Keratinocyte (primary cell): ENCODE results near the gene SEMA3F. TPM values are rescaled to one million over a fixed set of nuclear protein-coding genes. Genes with fewer than 3 reads are reported as not detected.
"Not testable (repeated sequence)": the region's sequence is repeated elsewhere in the genome, so short reads cannot be mapped to it uniquely, and the experiment has no call there.

Experiments used
- DNase-seq: peaks from one replicate; pipeline ENCODE4 v3.0.0-alpha.2; 2011; ENCODE audit warnings: low read depth, missing footprints, low spot score
- FAIRE-seq: peaks from 2 replicates; lab custom pipeline; 2011; peaks lifted over from hg19 to GRCh38; lab: Jason Lieb, UNC
- H2AFZ ChIP-seq: 2 replicates; pipeline ENCODE4 v1.6.0; 2012; ENCODE audit warnings: low read length, control low read depth, inconsistent platforms; ENCODE audit not compliant: control insufficient read depth
- H3K27ac ChIP-seq: 2 replicates; pipeline ENCODE4 v1.5.1; 2011; ENCODE audit warnings: low read length; ENCODE audit not compliant: control insufficient read depth, insufficient read depth
- H3K27me3 ChIP-seq: 3 replicates; pipeline ENCODE4 v1.6.0; 2011; ENCODE audit warnings: low read length; ENCODE audit not compliant: control insufficient read depth, insufficient read depth; ENCODE audit errors: extremely low read depth
- H3K36me3 ChIP-seq, 2 experiments: 2 replicates in 1 of 2; 3 replicates in 1 of 2; pipeline ENCODE4 v1.5.1; 2011; ENCODE audit warnings: low read length in 2 of 2, mild to moderate bottlenecking in 1 of 2; ENCODE audit not compliant: control insufficient read depth in 2 of 2, insufficient read depth in 2 of 2; ENCODE audit errors: extremely low read depth in 1 of 2
- H3K4me1 ChIP-seq: 3 replicates; pipeline ENCODE4 v1.5.1; 2011; ENCODE audit warnings: low read length; ENCODE audit not compliant: control insufficient read depth, insufficient read depth; ENCODE audit errors: extremely low read depth
- H3K4me2 ChIP-seq: 3 replicates; pipeline ENCODE4 v1.6.0; 2011; ENCODE audit warnings: low read depth, low read length; ENCODE audit not compliant: control insufficient read depth, insufficient read depth; ENCODE audit errors: extremely low read depth
- H3K4me3 ChIP-seq, 3 experiments: fragments of 200-600 bp in 1 of 3; sonication (generic) in 1 of 3; 2 replicates in 2 of 3; 3 replicates in 1 of 3; pipeline ENCODE4 v1.5.1; 2011 to 2016; ENCODE audit warnings: low read length in 3 of 3, mild to moderate bottlenecking in 3 of 3, control low read depth in 2 of 3, inconsistent platforms in 1 of 3, low read depth in 1 of 3, mixed read lengths in 1 of 3, mixed run types in 1 of 3, moderate library complexity in 1 of 3; ENCODE audit not compliant: control insufficient read depth in 2 of 3, insufficient read depth in 2 of 3; ENCODE audit errors: extremely low read depth in 1 of 3
- H3K79me2 ChIP-seq: 2 replicates; pipeline ENCODE4 v1.6.0; 2012; ENCODE audit warnings: low read length; ENCODE audit not compliant: control insufficient read depth, insufficient read depth
- H3K9ac ChIP-seq: 3 replicates; pipeline ENCODE4 v1.6.0; 2011; ENCODE audit warnings: low read length; ENCODE audit not compliant: control insufficient read depth, insufficient read depth; ENCODE audit errors: extremely low read depth
- H3K9me1 ChIP-seq: 3 replicates; pipeline ENCODE4 v1.6.0; 2011; ENCODE audit warnings: low read length; ENCODE audit not compliant: control insufficient read depth, insufficient read depth; ENCODE audit errors: extremely low read depth
- H3K9me3 ChIP-seq: 2 replicates; pipeline ENCODE4 v1.5.1; 2012; ENCODE audit warnings: low read depth, low read length; ENCODE audit not compliant: control insufficient read depth
- H4K20me1 ChIP-seq: 3 replicates; pipeline ENCODE4 v1.6.0; 2011; ENCODE audit warnings: low read length; ENCODE audit not compliant: control insufficient read depth, insufficient read depth; ENCODE audit errors: extremely low read depth
- EZH2 ChIP-seq: IDR thresholded peaks from one replicate; pipeline ENCODE4 v1.6.1; 2012; ENCODE audit warnings: inconsistent platforms, mild to moderate bottlenecking, low read length, moderate library complexity
- dilution Hi-C: fragments of 300-500 bp; cut with MboI; formaldehyde crosslinking; loops from one replicate; pipeline ENCODE4 v1.7.0; 2020; ENCODE audit warnings: low sequenced_read_pairs; ENCODE audit not compliant: extremely low pct_ligation_motif_present
- polyA plus RNA-seq, 5 experiments: library from polyadenylated mRNA; depleted of rRNA in 3 of 5; stranded (reverse) in 3 of 5; stranded (forward) in 1 of 5; unstranded in 1 of 5; fragments of >200 nt; gene quantifications; 1 replicate in 1 of 5; 2 replicates in 3 of 5; 3 replicates in 1 of 5; pipeline versions ENCODE4 v1.2.1 to v1.2.3, GENCODE V29; 2011 to 2012; ENCODE audit warnings: missing spikeins in 2 of 5, low read depth in 1 of 5, low replicate concordance in 1 of 5
- TF ChIP-seq, protein P1 (sequence below), 3 experiments: IDR thresholded peaks in 1 of 3; conservative IDR thresholded peaks in 1 of 3; optimal IDR thresholded peaks in 1 of 3; 2 replicates in 2 of 3; 3 replicates in 1 of 3; pipeline versions ENCODE3 to v1.5.1; 2011; ENCODE audit warnings: low read length in 3 of 3, mild to moderate bottlenecking in 3 of 3, moderate library complexity in 2 of 3, control low read depth in 1 of 3, inconsistent platforms in 1 of 3; ENCODE audit not compliant: insufficient read depth in 2 of 3; ENCODE audit errors: extremely low read depth in 1 of 3

Gene SEMA3F
- polyA plus RNA-seq, 1 donor (not counting 4 experiments of a cell fraction or from before 2014, with no cell fraction given): 72.8 TPM

DNA sequence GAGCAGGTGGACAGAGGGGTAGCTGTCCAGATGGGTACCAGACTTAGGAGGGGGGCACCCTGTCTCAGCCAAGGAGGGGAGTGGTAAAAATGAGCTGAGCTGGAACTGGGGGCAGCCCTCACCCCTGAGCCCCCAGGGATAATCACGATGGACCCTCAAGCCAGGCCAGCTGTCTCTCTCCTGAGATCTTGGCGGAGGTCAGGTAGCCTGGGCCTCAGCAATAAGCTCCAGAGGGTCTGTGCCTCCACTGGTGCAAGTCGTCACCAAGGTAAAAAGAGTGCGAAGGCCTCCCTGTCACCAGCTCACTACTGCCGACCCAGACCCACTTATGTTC lies 55.0 kb downstream of the SEMA3F start:
- Histone ChIP-seq H3K27ac (no peak overlapping the region), H3K4me3 (no peak overlapping the region), H3K79me2 (no peaks in the 10 kb centered on the region), H3K4me1 (peaks cover 6% of the 10 kb centered on the region), H4K20me1 (no peaks in the 10 kb centered on the region), H2AFZ (no peak overlapping the region), H3K4me2 (no peak overlapping the region), H3K9ac (no peak overlapping the region), H3K9me3 (no peaks in the 10 kb centered on the region), H3K9me1 (no peaks in the 10 kb centered on the region), H3K36me3 (no peaks in the 10 kb centered on the region), H3K27me3 (peaks cover 32% of the 10 kb centered on the region)
- dilution Hi-C loops: no loop called here
- TF ChIP-seq EZH2: no peak
- FAIRE-seq: no peak
- DNase-seq: no peak

DNA sequence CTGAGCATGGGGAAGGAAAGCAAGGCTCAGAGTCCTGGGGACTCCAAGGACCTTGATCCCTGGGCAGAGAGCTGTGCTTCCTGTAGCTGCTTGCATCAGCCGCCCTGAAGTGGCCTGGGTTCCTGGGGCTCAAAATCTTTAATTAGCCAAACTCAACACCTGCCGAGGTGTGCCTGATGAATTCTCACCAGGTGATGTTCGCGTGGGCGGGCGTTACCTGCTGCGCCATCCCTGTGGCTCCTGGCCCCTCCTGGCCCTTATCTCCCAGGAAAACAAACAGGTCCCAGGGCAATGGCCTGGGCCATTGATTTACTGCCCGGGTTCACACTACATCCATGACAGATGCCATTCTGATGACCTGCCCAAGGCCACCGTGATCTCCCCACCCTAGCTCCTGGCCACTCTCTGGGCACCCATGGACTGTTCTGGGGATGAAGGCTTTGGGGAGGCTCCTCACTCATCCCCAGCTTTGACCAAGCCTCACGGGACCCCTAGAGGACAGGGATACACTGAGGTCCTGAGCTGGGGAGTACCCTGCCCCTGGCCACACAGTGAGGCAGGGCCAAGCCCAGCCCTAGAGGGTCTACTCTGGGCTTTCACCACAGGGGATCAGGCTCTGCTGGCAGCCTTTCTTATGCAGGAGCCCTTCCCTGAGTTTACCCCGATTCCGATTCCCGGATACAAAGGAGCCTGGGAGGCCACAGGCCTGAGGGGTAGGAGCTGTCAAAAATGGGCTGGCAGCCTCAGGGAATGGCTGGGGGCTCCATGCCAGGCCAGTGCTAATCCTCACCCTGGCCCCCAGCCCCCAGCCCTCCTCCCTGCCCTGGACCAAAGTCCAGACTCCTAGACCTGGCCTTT lies 55.6 kb downstream of the SEMA3F start:
- no peak overlapping the region for H3K9ac ChIP-seq
- no peak overlapping the region for H3K27ac ChIP-seq
- no peak overlapping the region for H3K4me3 ChIP-seq
- peaks cover 26% of the 10 kb centered on the region for H3K27me3 ChIP-seq
- no peak overlapping the region for H3K4me2 ChIP-seq
- H2AFZ ChIP-seq: no peak overlapping the region
- H3K9me3 ChIP-seq: no peaks in the 10 kb centered on the region
- H3K4me1 ChIP-seq: peaks cover under 1% of the 10 kb centered on the region
- H3K36me3 ChIP-seq: no peaks in the 10 kb centered on the region
- TF ChIP-seq, protein P1, sequence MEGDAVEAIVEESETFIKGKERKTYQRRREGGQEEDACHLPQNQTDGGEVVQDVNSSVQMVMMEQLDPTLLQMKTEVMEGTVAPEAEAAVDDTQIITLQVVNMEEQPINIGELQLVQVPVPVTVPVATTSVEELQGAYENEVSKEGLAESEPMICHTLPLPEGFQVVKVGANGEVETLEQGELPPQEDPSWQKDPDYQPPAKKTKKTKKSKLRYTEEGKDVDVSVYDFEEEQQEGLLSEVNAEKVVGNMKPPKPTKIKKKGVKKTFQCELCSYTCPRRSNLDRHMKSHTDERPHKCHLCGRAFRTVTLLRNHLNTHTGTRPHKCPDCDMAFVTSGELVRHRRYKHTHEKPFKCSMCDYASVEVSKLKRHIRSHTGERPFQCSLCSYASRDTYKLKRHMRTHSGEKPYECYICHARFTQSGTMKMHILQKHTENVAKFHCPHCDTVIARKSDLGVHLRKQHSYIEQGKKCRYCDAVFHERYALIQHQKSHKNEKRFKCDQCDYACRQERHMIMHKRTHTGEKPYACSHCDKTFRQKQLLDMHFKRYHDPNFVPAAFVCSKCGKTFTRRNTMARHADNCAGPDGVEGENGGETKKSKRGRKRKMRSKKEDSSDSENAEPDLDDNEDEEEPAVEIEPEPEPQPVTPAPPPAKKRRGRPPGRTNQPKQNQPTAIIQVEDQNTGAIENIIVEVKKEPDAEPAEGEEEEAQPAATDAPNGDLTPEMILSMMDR (optimal IDR thresholded peaks at IDR 0.05 in 1 of 3, IDR thresholded peaks at IDR 0.05 in 1 of 3, conservative IDR thresholded peaks at IDR 0.05 in 1 of 3; ENCODE audit: extremely low read depth in 1 of 3, insufficient read depth in 2 of 3, low read length in 3 of 3): no peak
- TF ChIP-seq EZH2: no peak
- H4K20me1 ChIP-seq: no peaks in the 10 kb centered on the region
- no peaks in the 10 kb centered on the region for H3K9me1 ChIP-seq
- DNase-seq: no peak
- no peaks in the 10 kb centered on the region for H3K79me2 ChIP-seq
- dilution Hi-C loops: no loop called here
- no peak for FAIRE-seq

DNA sequence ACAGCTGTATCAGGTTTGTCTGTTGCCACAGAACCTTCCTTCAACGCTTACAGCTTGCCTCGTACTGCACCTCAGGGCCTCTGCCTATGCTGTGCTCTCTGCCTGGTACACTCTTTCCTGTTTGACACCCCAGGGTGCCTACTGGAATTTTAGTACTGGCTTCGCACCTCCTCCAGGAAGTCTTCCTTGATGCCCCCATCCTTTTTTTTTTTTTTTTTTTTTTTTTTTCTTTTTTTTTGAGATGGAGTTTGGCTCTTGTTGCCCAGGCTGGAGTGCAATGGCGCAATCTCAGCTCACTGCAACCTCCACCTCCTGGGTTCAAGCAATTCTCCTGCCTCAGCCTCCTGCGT lies 56.2 kb downstream of the SEMA3F start:
- H3K4me2 ChIP-seq, dilution Hi-C loops, FAIRE-seq, H3K4me1 ChIP-seq, H2AFZ ChIP-seq, H4K20me1 ChIP-seq, H3K9me1 ChIP-seq, H3K9me3 ChIP-seq, H3K36me3 ChIP-seq, DNase-seq, H3K9ac ChIP-seq, H3K27ac ChIP-seq, H3K4me3 ChIP-seq, H3K79me2 ChIP-seq: not testable (repeated sequence)
- H3K27me3 ChIP-seq: peaks cover 20% of the 10 kb centered on the region
